Measurements from ENCODE around the gene PUM2.

PUM2 gene

GRCh38 chr2:20211860-20212458 lies 138.7 kb downstream of the PUM2 start:
- no peak for DNase-seq (ENCODE audit: low spot score)
- no peak for TF ChIP-seq CTCF (IDR thresholded peaks at IDR 0.05; ENCODE audit: borderline replicate concordance, control extremely low read depth, extremely low read depth, insufficient read depth, missing control alignments)
- in situ Hi-C loops (cut with MboI; ENCODE audit: low sequenced_read_pairs, unreplicated experiment) = no loop called here

GRCh38 chr2:20211420-20211819 lies 139.2 kb downstream of the PUM2 start:
- no peak for TF ChIP-seq CTCF (IDR thresholded peaks at IDR 0.05; ENCODE audit: borderline replicate concordance, control extremely low read depth, extremely low read depth, insufficient read depth, missing control alignments)
- in situ Hi-C loops (cut with MboI; ENCODE audit: low sequenced_read_pairs, unreplicated experiment) = no loop called here
- no peak for DNase-seq (ENCODE audit: low spot score)

GRCh38 chr2:20210462-20210861 lies 140.2 kb downstream of the PUM2 start:
- no peak for DNase-seq (ENCODE audit: low spot score)
- TF ChIP-seq CTCF (IDR thresholded peaks at IDR 0.05; ENCODE audit: borderline replicate concordance, control extremely low read depth, extremely low read depth, insufficient read depth, missing control alignments) = no peak
- in situ Hi-C loops (cut with MboI; ENCODE audit: low sequenced_read_pairs, unreplicated experiment) = no loop called here

- no peak for TF ChIP-seq CTCF (IDR thresholded peaks at IDR 0.05; ENCODE audit: borderline replicate concordance, control extremely low read depth, extremely low read depth, insufficient read depth, missing control alignments)
- no peak for DNase-seq (ENCODE audit: low spot score)
- in situ Hi-C loops (cut with MboI; ENCODE audit: low sequenced_read_pairs, unreplicated experiment) = no loop called here
Observed at GRCh38 chr2:20209373-20210109, 141.1 kb downstream of the PUM2 start.

GRCh38 chr2:20208476-20208859 lies 142.2 kb downstream of the PUM2 start:
- in situ Hi-C loops (cut with MboI; ENCODE audit: low sequenced_read_pairs, unreplicated experiment) = no loop called here
- no peak for TF ChIP-seq CTCF (IDR thresholded peaks at IDR 0.05; ENCODE audit: borderline replicate concordance, control extremely low read depth, extremely low read depth, insufficient read depth, missing control alignments)
- no peak for DNase-seq (ENCODE audit: low spot score)

- TF ChIP-seq CTCF (IDR thresholded peaks at IDR 0.05; ENCODE audit: borderline replicate concordance, control extremely low read depth, extremely low read depth, insufficient read depth, missing control alignments) = no peak
- in situ Hi-C loops (cut with MboI; ENCODE audit: low sequenced_read_pairs, unreplicated experiment) = no loop called here
- peak; percentile 69 for DNase-seq (ENCODE audit: low spot score)
Observed at GRCh38 chr2:20207051-20207450, 143.6 kb downstream of the PUM2 start.

Data from GM13976 (cell line).